KBM-7 (cell line): ENCODE results near the gene GLDC.
"Not testable (repeated sequence)": the region's sequence is repeated elsewhere in the genome, so short reads cannot be mapped to it uniquely, and the experiment has no call there.

ENCODE experiments used
- DNase-seq: peaks from one replicate; pipeline ENCODE4 v3.0.0-alpha.2; 2015
- in situ Hi-C: fragments of 300-500 bp; cut with MboI; formaldehyde crosslinking; loops from 2 replicates; pipeline ENCODE4 v1.14.3; 2020; ENCODE audit warnings: low sequenced_read_pairs, low pct_unique_long_range_greater_than_20kb, mixed read lengths

Gene GLDC

GRCh38 chr9:6667633-6668280, 22.2 kb upstream of the GLDC start:
- peak; percentile 39 for DNase-seq
- in situ Hi-C loops = no loop called here

GRCh38 chr9:6667080-6667479, 21.6 kb upstream of the GLDC start:
- DNase-seq = no peak
- in situ Hi-C loops = no loop called here

DNA sequence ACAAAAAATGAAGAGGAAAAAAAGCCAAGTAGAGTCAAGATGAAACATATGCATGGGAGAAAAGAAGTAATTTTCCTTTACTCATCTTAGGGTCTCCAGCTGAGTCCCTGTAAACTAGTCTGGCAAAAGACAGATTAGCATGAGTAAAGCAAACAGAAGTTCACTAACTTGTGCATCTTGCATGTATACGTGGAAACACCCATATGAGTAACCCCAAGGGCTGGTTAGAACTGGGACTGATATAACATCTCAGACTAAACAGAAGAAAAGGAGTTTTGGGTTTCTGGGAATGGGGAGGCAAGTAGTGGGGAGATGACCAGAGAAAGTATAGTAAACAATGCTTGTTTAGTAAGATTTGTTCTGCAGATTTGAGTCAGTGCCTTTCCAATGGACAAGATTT, 20.1 kb upstream of the GLDC start:
- no peak for DNase-seq
- in situ Hi-C loops = no loop called here

DNA sequence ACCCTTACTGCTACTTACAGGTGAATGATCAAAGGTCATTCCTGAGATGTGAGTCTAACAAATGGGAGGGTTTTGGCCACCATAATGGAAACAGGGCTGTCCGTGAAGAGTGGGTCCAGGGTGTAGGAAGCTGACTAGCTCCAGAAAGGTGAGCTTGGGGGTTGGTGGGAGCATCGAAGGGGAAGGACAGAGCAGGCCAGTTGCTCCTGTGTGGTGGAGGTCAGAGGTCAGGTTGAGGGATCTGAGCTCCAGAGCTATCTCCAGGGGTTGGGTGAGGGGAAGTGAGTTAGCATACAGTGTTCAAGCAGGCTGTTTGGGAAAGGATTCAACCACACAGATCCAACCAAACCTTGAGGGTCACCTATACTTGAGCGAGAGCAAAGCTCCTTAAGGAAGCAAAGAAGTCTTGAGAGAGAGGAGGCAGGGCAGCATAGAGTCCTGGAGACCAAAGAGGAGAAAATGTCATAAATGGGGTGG, 18.7 kb upstream of the GLDC start:
- in situ Hi-C loops = no loop called here

GRCh38 chr9:6660512-6660911, 15.0 kb upstream of the GLDC start:
- DNase-seq = no peak
- in situ Hi-C loops = no loop called here

More for the DNA sequence above, 18.7 kb upstream of the GLDC start:
- no peak for DNase-seq

DNA sequence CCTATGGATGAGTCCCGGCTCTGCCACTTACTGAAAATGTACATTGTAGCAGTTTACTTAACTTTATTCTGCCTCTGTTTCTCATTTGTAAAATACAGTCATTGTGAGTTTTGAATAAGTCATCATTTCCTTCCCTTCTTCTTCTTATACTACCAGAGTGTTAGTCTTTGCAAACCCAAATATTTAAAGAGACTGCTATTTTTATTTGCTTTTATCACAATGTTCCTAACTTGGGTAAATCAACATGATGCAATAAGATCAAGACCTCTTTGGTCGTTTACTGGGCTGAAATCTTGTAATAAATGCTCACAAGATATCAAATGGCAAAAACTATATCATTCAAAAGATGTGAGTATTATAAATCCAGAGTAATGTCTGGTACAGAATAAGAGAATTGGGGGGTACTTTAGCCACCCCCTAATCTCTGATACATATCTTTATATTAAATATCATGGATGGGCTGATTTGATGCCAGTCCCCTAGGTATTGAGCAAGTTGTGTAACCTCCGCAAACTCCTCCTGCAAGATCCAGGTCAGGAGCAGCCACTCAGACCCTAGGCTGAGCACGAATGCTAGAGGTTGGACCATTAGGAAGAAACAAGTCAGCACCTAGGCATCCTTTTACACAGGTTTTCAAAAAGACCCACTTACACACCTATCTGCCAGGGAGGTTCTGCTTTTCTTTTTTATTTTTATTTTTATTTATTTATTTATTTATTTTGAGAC, 13.3 kb upstream of the GLDC start:
- DNase-seq = no peak
- in situ Hi-C loops = no loop called here

- DNase-seq = no peak
- in situ Hi-C loops = no loop called here
These were observed 11.2 kb upstream of the GLDC start for GRCh38 chr9:6656614-6657300.

DNA sequence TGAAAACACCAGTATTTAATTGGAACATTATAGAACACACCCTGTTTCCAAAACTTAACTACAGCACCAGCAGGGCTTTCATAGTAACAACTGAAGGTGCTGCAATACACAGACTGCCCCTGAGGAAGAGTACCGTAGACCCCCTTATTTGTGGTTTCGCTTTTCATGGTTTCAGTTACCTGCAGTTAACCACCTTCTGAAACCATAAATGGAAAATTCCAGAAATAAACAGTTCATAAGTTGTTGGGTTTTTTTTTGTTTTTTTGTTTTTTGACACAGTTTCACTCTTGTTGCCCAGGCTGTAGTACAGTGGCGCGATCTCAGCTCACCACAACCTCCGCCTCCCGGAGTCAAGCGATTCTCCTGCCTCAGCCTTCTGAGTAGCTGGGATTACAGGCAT, 9.5 kb upstream of the GLDC start:
- DNase-seq = no peak
- in situ Hi-C loops = no loop called here

DNA sequence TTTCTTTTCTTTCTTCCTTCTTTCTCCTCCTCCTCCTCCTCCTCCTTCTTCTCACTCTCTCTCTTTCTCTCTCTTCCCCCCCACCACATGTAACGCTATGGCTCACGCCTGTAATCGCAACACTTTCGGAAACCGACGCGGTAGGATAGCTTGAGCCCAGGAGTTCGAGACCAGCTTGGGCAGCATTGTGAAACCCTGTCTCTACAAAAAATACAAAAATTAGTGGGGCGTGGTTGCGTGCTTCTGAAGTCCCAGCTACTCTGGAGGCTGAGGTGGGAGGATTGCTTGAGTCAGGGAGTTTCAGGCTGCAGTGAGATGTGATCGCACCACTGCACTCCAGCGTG, 736 bp upstream of the GLDC start:
- no peak for DNase-seq
- in situ Hi-C loops = no loop called here

- in situ Hi-C loops = not testable (repeated sequence)
These were observed 499 bp downstream of the GLDC start for GRCh38 chr9:6645105-6645354.

DNA sequence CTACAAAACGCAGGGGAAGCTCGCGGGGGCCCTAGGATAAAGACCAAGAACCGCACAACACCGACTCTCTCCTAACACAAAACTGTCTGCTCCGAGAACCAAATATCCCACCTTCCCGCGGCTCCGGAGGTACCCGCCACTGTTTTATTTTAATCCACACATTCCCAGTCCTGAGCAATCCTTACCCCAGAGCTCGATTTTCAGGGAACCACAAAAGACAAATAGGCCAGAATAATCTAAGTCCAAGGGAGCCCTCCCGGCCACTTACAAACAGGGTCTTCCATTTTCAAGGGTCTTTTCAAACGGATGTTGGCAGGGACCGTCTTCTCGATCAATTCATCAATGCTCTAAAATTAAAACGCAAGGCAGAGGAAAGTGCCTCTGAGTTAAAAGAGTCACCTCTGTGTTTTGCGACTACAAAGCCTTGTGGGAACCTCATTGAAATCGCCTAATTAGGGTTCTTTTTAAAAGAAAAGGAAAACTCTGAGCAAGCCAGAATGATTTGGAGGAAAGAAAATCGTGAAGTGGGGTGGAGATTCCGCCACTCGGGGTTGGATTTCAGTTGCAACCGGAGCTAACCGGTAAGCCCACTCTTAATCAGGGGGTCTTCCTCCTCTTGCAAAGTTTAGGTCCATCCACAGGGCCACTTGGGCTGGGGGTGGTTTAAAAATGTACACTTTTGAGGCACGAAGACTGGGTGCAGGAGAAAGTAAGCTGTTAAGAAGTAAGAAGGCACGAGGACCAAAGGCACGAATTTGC, 1.0 kb downstream of the GLDC start:
- in situ Hi-C loops = no loop called here
- DNase-seq = no peak

More at GRCh38 chr9:6645105-6645354, 499 bp downstream of the GLDC start:
- DNase-seq = not testable (repeated sequence)

GRCh38 chr9:6641961-6642360, 3.6 kb downstream of the GLDC start:
- in situ Hi-C loops = no loop called here

DNA sequence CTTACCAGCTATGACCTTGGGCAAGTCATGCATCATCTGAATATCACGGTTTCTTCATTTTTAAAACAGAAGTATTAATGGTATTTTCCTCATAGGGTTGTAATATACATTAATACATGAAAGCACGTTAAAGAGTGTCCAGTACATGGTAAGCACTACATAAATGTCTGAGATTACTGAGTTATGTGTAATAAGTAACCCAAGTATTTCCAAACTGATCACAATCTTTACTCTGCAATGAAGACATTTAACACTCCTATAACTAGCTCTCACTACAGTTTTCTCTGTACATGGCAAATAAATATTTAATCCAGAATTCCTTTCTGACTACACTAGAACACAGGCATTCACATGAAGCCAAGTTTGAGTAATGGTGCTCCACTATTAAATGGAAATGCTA, 4.0 kb downstream of the GLDC start:
- DNase-seq = no peak
- in situ Hi-C loops = no loop called here

More at GRCh38 chr9:6641961-6642360, 3.6 kb downstream of the GLDC start:
- no peak for DNase-seq

DNA sequence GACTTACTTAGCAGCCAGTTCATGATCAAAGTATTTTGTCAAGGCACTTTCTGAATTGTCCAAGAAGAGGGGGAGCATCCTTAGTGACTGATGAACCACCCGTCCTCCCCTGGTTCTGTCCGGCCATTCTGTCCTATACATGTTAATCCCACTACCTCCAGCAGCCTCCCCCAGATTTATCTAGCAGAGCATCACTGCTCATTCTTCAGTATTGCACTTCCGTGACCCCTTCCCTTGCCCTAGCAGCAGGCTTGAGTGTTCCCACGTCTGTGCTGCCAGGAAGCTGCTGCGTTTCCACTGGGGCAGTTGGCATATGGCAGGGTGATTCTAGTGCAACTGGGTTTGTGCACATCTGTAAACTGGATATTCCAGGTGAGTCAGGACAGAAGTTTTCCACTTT, 4.5 kb downstream of the GLDC start:
- in situ Hi-C loops = no loop called here
- DNase-seq = no peak

- no peak for DNase-seq
- in situ Hi-C loops = no loop called here
These were observed 5.1 kb downstream of the GLDC start for GRCh38 chr9:6640268-6641051.

DNA sequence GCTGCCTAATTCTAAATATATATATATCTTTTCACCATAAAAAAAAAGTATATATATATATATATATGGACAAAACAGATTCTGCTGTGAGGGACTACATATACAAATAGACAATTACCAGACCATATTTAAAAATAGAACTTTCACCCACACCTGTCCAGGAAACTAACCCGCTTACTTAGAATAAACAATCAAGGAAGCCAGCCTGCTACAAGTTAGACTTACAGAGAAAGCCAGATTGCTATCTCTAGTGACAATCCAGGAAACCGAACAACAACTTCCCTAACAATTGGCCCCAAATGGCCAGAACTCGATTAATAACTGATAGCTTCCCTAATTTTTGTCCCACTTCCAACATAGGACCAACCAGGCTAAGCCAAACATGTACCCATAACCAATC, 5.9 kb downstream of the GLDC start:
- in situ Hi-C loops = no loop called here
- DNase-seq = no peak

- in situ Hi-C loops = no loop called here
- DNase-seq = no peak
These were observed 11.1 kb downstream of the GLDC start for GRCh38 chr9:6634444-6634843.

- in situ Hi-C loops = no loop called here
- no peak for DNase-seq
These were observed 12.2 kb downstream of the GLDC start for GRCh38 chr9:6633378-6633777.

- in situ Hi-C loops = no loop called here
- no peak for DNase-seq
These were observed 12.9 kb downstream of the GLDC start for GRCh38 chr9:6632516-6633183.
